Pancreas (tissue), 10 donors: Measurements from ENCODE around the gene CPHXL2. TPM values are rescaled to one million over a fixed set of nuclear protein-coding genes. Genes with fewer than 3 reads are reported as not detected.

Experiments
- ATAC-seq, 4 donors: fragments of 200-7000 bp; cut with Tn5 transposase; one replicate each; pipeline versions ENCODE4 v1.8.0 to v1.9.1; 2020; ENCODE audit warnings: mild to moderate bottlenecking in 4 of 4, moderate library complexity in 4 of 4
- DNase-seq, 6 donors: peaks; one replicate each; pipeline ENCODE4 v3.0.0-alpha.2; 2020
- FAIRE-seq: peaks from 2 replicates; lab custom pipeline; 2012; peaks lifted over from hg19 to GRCh38; lab: Jason Lieb, UNC
- H3K27ac ChIP-seq, 4 donors: fragments of 200-600 bp; sonication (generic); 1 replicate in 3 of 4; 2 replicates in 1 of 4; pipeline versions ENCODE4 v1.5.0 to v1.8.0; 2020
- H3K27me3 ChIP-seq, 4 donors: fragments of 200-600 bp; one replicate each; pipeline ENCODE4 v1.8.0; 2021
- H3K36me3 ChIP-seq, 3 donors: fragments of 200-600 bp; sonication (generic) in 1 of 3; one replicate each; pipeline versions ENCODE4 v1.5.0 to v1.8.0; 2020 to 2021
- H3K4me1 ChIP-seq, 3 donors: fragments of 200-600 bp; one replicate each; pipeline ENCODE4 v1.8.0; 2021
- H3K4me3 ChIP-seq, 4 donors: fragments of 200-600 bp; sonication (generic) in 2 of 4; one replicate each; pipeline versions ENCODE4 v1.5.0 to v1.8.0; 2020 to 2021
- H3K9me3 ChIP-seq, 4 donors: fragments of 200-600 bp; one replicate each; pipeline ENCODE4 v1.8.0; 2021
- WGBS, 2 donors: extraction: QIAGEN DNeasy Blood & Tissue Kit; methylation state at CpG; one replicate each; pipeline ENCODE4 v1.1.7; 2013; 5-methylcytosine and 5-hydroxymethylcytosine counted together
- intact Hi-C, 3 donors: fragments of 100-400 bp; cut with DNase I; formaldehyde crosslinking; loops; one replicate each; pipeline versions ENCODE4 v1.11.1 to v1.14.2; 2022
- polyA plus RNA-seq, 2 donors: library from polyadenylated mRNA; stranded (reverse); fragments of 200-250 nt; gene quantifications; one replicate each; pipeline ENCODE4 v1.2.3, GENCODE V29; 2013
- total RNA-seq, 6 donors: library from RNA; stranded (reverse); fragmentation: NEBNext Ultra II Directional in 4 of 6; extraction: Animal tissue kit (Norgen Biotek cat#: 25700) in 4 of 6; gene quantifications; one replicate each; pipeline versions ENCODE4 v1.2.1 to v1.2.4, GENCODE V29; 2021 to 2023
- TF ChIP-seq, protein P1 (sequence below), 4 donors: fragments of 200-600 bp; sonication (generic) in 3 of 4; IDR thresholded peaks; one replicate each; pipeline versions ENCODE4 v1.5.0 to v1.8.0; 2021; ENCODE audit warnings: antibody characterized with exemption in 4 of 4
- donor health status: healthy with polysubstance abuse.
- donor health status: DM: no; HTN: no; CAD: no; lungs with moderate emphysema.
- donor health status: DM: no; HTN: no; CAD: no.
- donor health status: control.
- donor health status: control.
- donor health status: Bipolar disorder and iron deficiency.
- donor health status: DM: yes; HTN: yes; CAD: no.
- donor health status: DM: no; HTN: no; CAD: no.
- donor health status: DM: no; HTN: no; CAD: no.
- donor health status: DM: yes; HTN: yes; CAD: no.

The CPHXL2 gene
- total and polyA plus RNA-seq, 8 donors, result not detected

DNA sequence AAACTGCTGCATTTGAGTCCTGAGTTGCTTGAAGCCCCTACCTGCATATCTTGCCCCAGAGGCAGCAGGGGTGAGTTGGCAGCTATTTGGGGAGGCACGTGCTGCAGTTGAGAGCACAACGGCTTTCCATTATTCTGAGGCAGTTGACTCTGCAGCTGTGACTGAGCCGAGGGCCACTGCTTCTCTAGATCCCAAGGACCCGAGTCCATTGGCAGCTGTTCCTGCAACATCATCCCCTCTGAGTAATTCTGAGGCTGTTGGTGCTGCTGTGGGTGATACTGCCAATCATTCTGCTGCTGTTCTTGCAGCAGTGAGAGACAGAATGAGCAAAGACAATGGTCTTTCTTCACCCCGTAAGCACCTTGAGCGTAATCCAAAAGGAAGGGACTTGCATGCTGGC, 16.5 kb downstream of the CPHXL2 start:
- Histone ChIP-seq H3K27me3 (no peaks in the 10 kb centered on the region), H3K27ac (no peak overlapping the region), H3K4me1 (no peaks in the 10 kb centered on the region), H3K36me3 (peaks cover 0 to 37% (median 8%) of the 10 kb centered on the region in 3 donors), H3K4me3 (no peak overlapping the region), H3K9me3 (no peaks in the 10 kb centered on the region)
- intact Hi-C loops, result no loop called here
- FAIRE-seq (no peak), DNase-seq (no peak), ATAC-seq (no peak)
- TF ChIP-seq, protein P1, sequence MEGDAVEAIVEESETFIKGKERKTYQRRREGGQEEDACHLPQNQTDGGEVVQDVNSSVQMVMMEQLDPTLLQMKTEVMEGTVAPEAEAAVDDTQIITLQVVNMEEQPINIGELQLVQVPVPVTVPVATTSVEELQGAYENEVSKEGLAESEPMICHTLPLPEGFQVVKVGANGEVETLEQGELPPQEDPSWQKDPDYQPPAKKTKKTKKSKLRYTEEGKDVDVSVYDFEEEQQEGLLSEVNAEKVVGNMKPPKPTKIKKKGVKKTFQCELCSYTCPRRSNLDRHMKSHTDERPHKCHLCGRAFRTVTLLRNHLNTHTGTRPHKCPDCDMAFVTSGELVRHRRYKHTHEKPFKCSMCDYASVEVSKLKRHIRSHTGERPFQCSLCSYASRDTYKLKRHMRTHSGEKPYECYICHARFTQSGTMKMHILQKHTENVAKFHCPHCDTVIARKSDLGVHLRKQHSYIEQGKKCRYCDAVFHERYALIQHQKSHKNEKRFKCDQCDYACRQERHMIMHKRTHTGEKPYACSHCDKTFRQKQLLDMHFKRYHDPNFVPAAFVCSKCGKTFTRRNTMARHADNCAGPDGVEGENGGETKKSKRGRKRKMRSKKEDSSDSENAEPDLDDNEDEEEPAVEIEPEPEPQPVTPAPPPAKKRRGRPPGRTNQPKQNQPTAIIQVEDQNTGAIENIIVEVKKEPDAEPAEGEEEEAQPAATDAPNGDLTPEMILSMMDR (IDR thresholded peaks at IDR 0.05), result no peak
- WGBS, 2 donors, result 92 to 95% methylated on average over 6 of the region's 6 CpGs

DNA sequence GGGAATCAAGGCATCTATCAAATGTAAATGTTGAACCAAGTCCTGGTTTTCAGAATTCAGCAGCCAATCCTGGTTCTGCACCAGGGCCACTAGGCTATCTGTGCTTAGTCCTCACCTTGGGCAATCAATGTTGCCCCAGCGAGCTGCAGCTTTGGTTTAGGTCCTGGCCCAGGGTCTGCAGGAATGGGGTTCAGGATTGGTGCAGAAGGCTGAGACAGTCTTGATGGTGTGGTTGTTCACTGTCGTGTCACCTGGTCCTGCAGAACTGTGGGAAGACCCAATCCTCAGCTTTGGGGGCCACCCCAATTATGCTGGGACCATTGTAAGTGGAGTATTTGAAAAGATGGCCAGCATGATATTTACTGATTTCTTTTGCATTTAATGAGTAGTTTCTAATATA, 18.6 kb downstream of the CPHXL2 start:
- Histone ChIP-seq H3K9me3 (no peaks in the 10 kb centered on the region), H3K36me3 (peaks cover 0 to 48% (median 18%) of the 10 kb centered on the region in 3 donors), H3K4me1 (peaks cover 0 to 2% (median 0%) of the 10 kb centered on the region in 3 donors), H3K27ac (no peak overlapping the region), H3K4me3 (no peak overlapping the region), H3K27me3 (no peaks in the 10 kb centered on the region)
- no peak for FAIRE-seq
- WGBS, 2 donors, result 93 to 95% methylated on average over 2 of the region's 2 CpGs
- no peak for DNase-seq
- intact Hi-C loops, result no loop called here
- ATAC-seq, result peak in 1 of 4 donors; percentile 7
- TF ChIP-seq, protein P1 (IDR thresholded peaks at IDR 0.05), result no peak

DNA sequence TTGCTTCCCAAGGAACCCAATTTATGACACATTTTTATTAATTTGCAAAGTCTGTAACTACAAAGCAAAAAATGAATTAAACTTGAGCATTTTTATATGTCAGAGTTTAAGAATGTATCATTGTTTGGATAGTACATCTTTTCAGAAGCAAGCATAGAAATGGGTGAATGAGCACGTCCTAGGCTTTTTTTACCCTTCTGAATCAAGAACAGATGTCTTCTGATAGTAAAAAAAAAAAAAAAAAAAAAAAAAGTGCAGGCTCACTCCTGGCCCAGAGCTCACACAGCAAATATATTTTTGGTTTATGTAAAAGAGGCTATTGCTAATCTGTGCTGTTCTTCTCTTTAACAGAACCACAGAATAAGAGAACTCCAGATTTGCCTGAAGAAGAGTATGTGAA, 22.9 kb downstream of the CPHXL2 start:
- Histone ChIP-seq H3K4me1 (peaks cover 5 to 30% (median 25%) of the 10 kb centered on the region in 3 donors), H3K9me3 (no peaks in the 10 kb centered on the region), H3K36me3 (peaks cover 0 to 45% (median 18%) of the 10 kb centered on the region in 3 donors), H3K27me3 (no peaks in the 10 kb centered on the region), H3K27ac (no peak overlapping the region), H3K4me3 (no peak overlapping the region)
- TF ChIP-seq, protein P1 (IDR thresholded peaks at IDR 0.05), result no peak
- 55 to 73% methylated on average over 1 of the region's 1 CpG for WGBS, 2 donors
- intact Hi-C loops, result no loop called here
- no peak for DNase-seq
- no peak for ATAC-seq
- FAIRE-seq, result no peak

DNA sequence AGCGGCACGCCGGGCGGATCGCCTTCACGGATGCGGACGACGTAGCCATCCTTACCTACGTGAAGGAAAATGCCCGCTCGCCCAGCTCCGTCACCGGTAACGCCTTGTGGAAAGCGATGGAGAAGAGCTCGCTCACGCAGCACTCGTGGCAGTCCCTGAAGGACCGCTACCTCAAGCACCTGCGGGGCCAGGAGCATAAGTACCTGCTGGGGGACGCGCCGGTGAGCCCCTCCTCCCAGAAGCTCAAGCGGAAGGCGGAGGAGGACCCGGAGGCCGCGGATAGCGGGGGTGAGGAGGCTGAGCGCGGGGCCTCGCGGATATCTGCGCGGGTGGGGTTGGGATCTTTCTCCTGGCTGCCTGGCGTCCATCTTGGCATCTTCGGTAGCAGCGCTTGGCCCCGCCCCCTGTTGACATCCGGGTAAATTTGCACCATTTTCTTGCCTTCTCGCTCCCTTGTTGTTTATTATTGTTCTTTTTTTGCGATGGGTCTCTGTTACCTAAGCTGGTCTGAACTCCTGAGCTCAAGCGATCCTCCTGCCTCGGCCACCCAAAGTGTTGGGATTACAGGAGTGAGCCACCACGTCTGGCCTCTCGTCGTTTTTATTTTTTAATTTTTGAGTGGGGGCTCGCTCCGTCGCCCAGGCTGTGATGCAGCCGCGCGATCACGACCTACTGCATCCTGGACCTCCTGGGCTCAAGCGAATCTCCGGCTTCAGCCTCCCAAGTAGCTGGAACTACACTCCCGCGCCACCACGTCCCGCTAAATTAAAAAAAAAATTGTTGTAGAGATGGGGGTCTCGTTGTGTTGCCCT, 28.3 kb downstream of the CPHXL2 start:
- H3K9me3 ChIP-seq, result no peaks in the 10 kb centered on the region
- peak overlapping the region; percentile 85 to 100 (median 94) for H3K4me3 ChIP-seq
- H3K36me3 ChIP-seq, result no peaks in the 10 kb centered on the region
- peak; percentile 73 to 89 (median 84) for DNase-seq
- ATAC-seq, result peak; percentile 72 to 81 (median 79)
- H3K27ac ChIP-seq, result peak overlapping the region; percentile 84 to 99 (median 90)
- no peaks in the 10 kb centered on the region for H3K27me3 ChIP-seq
- peaks cover 21 to 41% (median 36%) of the 10 kb centered on the region in 3 donors for H3K4me1 ChIP-seq
- 0% methylated on average over 61 to 62 of the region's 62 CpGs for WGBS, 2 donors
- intact Hi-C loops, result no loop called here
- no peak for FAIRE-seq
- TF ChIP-seq, protein P1 (IDR thresholded peaks at IDR 0.05), result no peak
